WTC11 (cell line): ENCODE results near the gene PARD3B.

Experiments
- CTCF ChIP-seq: fragments of 200-600 bp; IDR thresholded peaks from 2 replicates; pipeline ENCODE4 v1.8.0; 2022; ENCODE audit warnings: antibody characterized with exemption
- FOXP1 ChIP-seq: sonication (generic); formaldehyde crosslinking; IDR thresholded peaks from 2 replicates; pipeline ENCODE4 v1.8.0; 2022; ENCODE audit warnings: missing genetic modification reagents, mild to moderate bottlenecking, moderate library complexity, borderline replicate concordance
- HMGXB4 ChIP-seq: sonication (generic); formaldehyde crosslinking; IDR thresholded peaks from 2 replicates; pipeline ENCODE4 v1.8.1; 2023; ENCODE audit warnings: mild to moderate bottlenecking, moderate library complexity, missing genetic modification reagents
- NR3C1 ChIP-seq: sonication (generic); formaldehyde crosslinking; conservative IDR thresholded peaks from 2 replicates; pipeline ENCODE4 v1.8.1; 2023; ENCODE audit warnings: low read depth, mild to moderate bottlenecking, missing genetic modification reagents
- SMAD4 ChIP-seq: sonication (generic); formaldehyde crosslinking; IDR thresholded peaks from 2 replicates; pipeline ENCODE4 v1.8.0; 2022; ENCODE audit warnings: mild to moderate bottlenecking, missing genetic modification reagents
- TCF7 ChIP-seq: sonication (generic); formaldehyde crosslinking; IDR thresholded peaks from 2 replicates; pipeline ENCODE4 v1.8.0; 2022; ENCODE audit warnings: mild to moderate bottlenecking, low read depth, missing genetic modification reagents, moderate library complexity
- TEAD1 ChIP-seq: sonication (generic); formaldehyde crosslinking; IDR thresholded peaks from 2 replicates; pipeline ENCODE4 v1.8.0; 2022; ENCODE audit warnings: mild to moderate bottlenecking, missing genetic modification reagents
- ZBTB43 ChIP-seq: sonication (generic); formaldehyde crosslinking; IDR thresholded peaks from 2 replicates; pipeline ENCODE4 v1.8.1; 2023; ENCODE audit warnings: mild to moderate bottlenecking, missing genetic modification reagents

GRCh38 chr2:205311201-205311600 lies 765.9 kb downstream of the PARD3B start:
- no peak for TF ChIP-seq HMGXB4 (CRISPR knock-in tag)
- no peak for TF ChIP-seq ZBTB43 (CRISPR knock-in tag)
- no peak for TF ChIP-seq NR3C1
- no peak for TF ChIP-seq FOXP1
- no peak for TF ChIP-seq SMAD4 (CRISPR knock-in tag)
- TF ChIP-seq TCF7 (CRISPR knock-in tag), result no peak
- TF ChIP-seq TEAD1, result no peak
- no peak for TF ChIP-seq CTCF
